Fibroblast of peridontal ligament (primary cell): ENCODE results near the gene CDR2.
A peak's percentile ranks its signal among the peaks of the same experiment; 100 is the strongest.
"Not testable (repeated sequence)": the region's sequence is repeated elsewhere in the genome, so short reads cannot be mapped to it uniquely, and the experiment has no call there.

Experiments used
- DNase-seq: peaks from one replicate; pipeline ENCODE4 v3.0.0-alpha.2; 2010; ENCODE audit errors: extremely low read depth

The CDR2 gene

GRCh38 chr16:22307838-22308237 is 66.6 kb downstream of the CDR2 start:
- no peak for DNase-seq

GRCh38 chr16:22306788-22307187 is 67.6 kb downstream of the CDR2 start:
- DNase-seq: no peak

- no peak for DNase-seq
Measured at GRCh38 chr16:22304411-22304810, 70.0 kb downstream of the CDR2 start.

GRCh38 chr16:22302776-22303363 is 71.5 kb downstream of the CDR2 start:
- no peak for DNase-seq

- DNase-seq: not testable (repeated sequence)
Measured at GRCh38 chr16:22301423-22301822, 73.0 kb downstream of the CDR2 start.

GRCh38 chr16:22300427-22301071 is 73.9 kb downstream of the CDR2 start:
- peak; percentile 56 for DNase-seq

- DNase-seq: no peak
Measured at GRCh38 chr16:22299036-22299435, 75.4 kb downstream of the CDR2 start.

- peak; percentile 97 for DNase-seq
Measured at GRCh38 chr16:22297871-22298733, 76.3 kb downstream of the CDR2 start.

GRCh38 chr16:22297114-22297870 is 77.1 kb downstream of the CDR2 start, which contains the start of gene POLR3E:
TSS of gene POLR3E (plus strand) at chr16:22297409. CDS start at chr16:22302969, 5,560 bp downstream.
- DNase-seq: peak; percentile 97

- peak; percentile 12 for DNase-seq
Measured at GRCh38 chr16:22296225-22297113, 78.0 kb downstream of the CDR2 start.
